ENCODE measurements around the gene C9. TPM values are rescaled to one million over a fixed set of nuclear protein-coding genes. Genes with fewer than 3 reads are reported as not detected.
"Not testable (repeated sequence)": the region's sequence is repeated elsewhere in the genome, so short reads cannot be mapped to it uniquely, and the experiment has no call there.

C9 gene
- not detected for total RNA-seq

- Mint-ChIP-seq H3K4me1 (ENCODE audit: low read depth) (peaks cover 4% of the 10 kb centered on the region), H3K9me3 (no peaks in the 10 kb centered on the region), H3K4me3 (no peak within 1 kb of the TSS), H3K27me3 (ENCODE audit: low read depth) (no peaks in the 10 kb centered on the region), H3K27ac (no peak within 1 kb of the TSS), H3K36me3 (ENCODE audit: low read depth) (no peaks in the 10 kb centered on the region)
- CTCF ChIA-PET = interaction anchor here (2.6 kb wide), 1 partner anchor 12 kb away, joined by 8 read pairs; no protein-coding TSS in a partner anchor
- intact Hi-C loops (cut with micrococcal nuclease) = no loop called here
- DNase-seq = no peak
These were observed at the start of gene C9 for GRCh38 chr5:39364367-39364766. Gene C9 (minus strand): TSS chr5:39364495. CDS start chr5:39364464, 31 bp downstream.

- CTCF ChIA-PET = interaction anchor here (0.6 kb wide), 3 partner anchors 265 to 832 kb away, joined by 3 to 4 read pairs (median 3); no protein-coding TSS in a partner anchor
- intact Hi-C loops (cut with micrococcal nuclease) = no loop called here
- no peaks in the 10 kb centered on the region for H3K36me3 Mint-ChIP-seq (ENCODE audit: low read depth)
- H3K4me3 Mint-ChIP-seq = no peak overlapping the region
- peaks cover 1% of the 10 kb centered on the region for H3K27me3 Mint-ChIP-seq (ENCODE audit: low read depth)
- no peak for DNase-seq
- no peak overlapping the region for H3K27ac Mint-ChIP-seq
- no peaks in the 10 kb centered on the region for H3K4me1 Mint-ChIP-seq (ENCODE audit: low read depth)
- H3K9me3 Mint-ChIP-seq = no peaks in the 10 kb centered on the region
These were observed 49.5 kb upstream of the C9 start for GRCh38 chr5:39413771-39414170.

- Mint-ChIP-seq H3K36me3 (ENCODE audit: low read depth) (no peaks in the 10 kb centered on the region), H3K4me1 (ENCODE audit: low read depth) (no peaks in the 10 kb centered on the region), H3K27me3 (ENCODE audit: low read depth) (peaks cover 1% of the 10 kb centered on the region), H3K9me3 (no peaks in the 10 kb centered on the region), H3K4me3 (no peak overlapping the region), H3K27ac (no peak overlapping the region)
- DNase-seq = no peak
- intact Hi-C loops (cut with micrococcal nuclease) = no loop called here
- CTCF ChIA-PET = interaction anchor here (1.2 kb wide), 1 partner anchor 36 kb away, joined by 3 read pairs; no protein-coding TSS in a partner anchor
These were observed 48.6 kb upstream of the C9 start for GRCh38 chr5:39412721-39413394.

GRCh38 chr5:39411985-39412384 lies 47.7 kb upstream of the C9 start:
- peaks cover 1% of the 10 kb centered on the region for H3K27me3 Mint-ChIP-seq (ENCODE audit: low read depth)
- CTCF ChIA-PET = interaction anchor here (1.2 kb wide), 1 partner anchor 36 kb away, joined by 3 read pairs; no protein-coding TSS in a partner anchor
- intact Hi-C loops (cut with micrococcal nuclease) = no loop called here
- no peaks in the 10 kb centered on the region for H3K9me3 Mint-ChIP-seq
- no peak for DNase-seq
- H3K4me3 Mint-ChIP-seq = no peak overlapping the region
- no peak overlapping the region for H3K27ac Mint-ChIP-seq
- no peaks in the 10 kb centered on the region for H3K36me3 Mint-ChIP-seq (ENCODE audit: low read depth)
- no peaks in the 10 kb centered on the region for H3K4me1 Mint-ChIP-seq (ENCODE audit: low read depth)

GRCh38 chr5:39411061-39411460 lies 46.8 kb upstream of the C9 start:
- Mint-ChIP-seq H3K36me3 (ENCODE audit: low read depth) (no peaks in the 10 kb centered on the region), H3K4me3 (no peak overlapping the region), H3K27me3 (ENCODE audit: low read depth) (peaks cover 1% of the 10 kb centered on the region), H3K4me1 (ENCODE audit: low read depth) (no peaks in the 10 kb centered on the region), H3K9me3 (no peaks in the 10 kb centered on the region), H3K27ac (no peak overlapping the region)
- DNase-seq = no peak
- intact Hi-C loops (cut with micrococcal nuclease) = no loop called here
- CTCF ChIA-PET = interaction anchor here (0.9 kb wide), 1 partner anchor 14 kb away, joined by 3 read pairs; the partner anchor contains the start of gene DAB2

- Mint-ChIP-seq H3K27ac (no peak overlapping the region), H3K27me3 (ENCODE audit: low read depth) (peaks cover 1% of the 10 kb centered on the region), H3K4me3 (no peak overlapping the region), H3K36me3 (ENCODE audit: low read depth) (no peaks in the 10 kb centered on the region), H3K4me1 (ENCODE audit: low read depth) (no peaks in the 10 kb centered on the region), H3K9me3 (no peaks in the 10 kb centered on the region)
- no peak for DNase-seq
- CTCF ChIA-PET = no interaction called here
- intact Hi-C loops (cut with micrococcal nuclease) = no loop called here
These were observed 44.7 kb upstream of the C9 start for GRCh38 chr5:39409033-39409432.

- no peak overlapping the region for H3K4me3 Mint-ChIP-seq
- no peaks in the 10 kb centered on the region for H3K4me1 Mint-ChIP-seq (ENCODE audit: low read depth)
- no peak overlapping the region for H3K27ac Mint-ChIP-seq
- no peaks in the 10 kb centered on the region for H3K9me3 Mint-ChIP-seq
- peaks cover 1% of the 10 kb centered on the region for H3K27me3 Mint-ChIP-seq (ENCODE audit: low read depth)
- no peaks in the 10 kb centered on the region for H3K36me3 Mint-ChIP-seq (ENCODE audit: low read depth)
- CTCF ChIA-PET = interaction anchor here (1.6 kb wide), 1 partner anchor 142 kb away, joined by 5 read pairs; no protein-coding TSS in a partner anchor
- intact Hi-C loops (cut with micrococcal nuclease) = no loop called here
- no peak for DNase-seq
These were observed 41.0 kb upstream of the C9 start for GRCh38 chr5:39405083-39405843.

GRCh38 chr5:39403761-39404160 lies 39.5 kb upstream of the C9 start:
- H3K4me1 Mint-ChIP-seq (ENCODE audit: low read depth); H3K36me3 Mint-ChIP-seq (ENCODE audit: low read depth): not testable (repeated sequence)
- CTCF ChIA-PET = interaction anchor here (0.7 kb wide), 1 partner anchor 65 kb away, joined by 3 read pairs; no protein-coding TSS in a partner anchor

GRCh38 chr5:39402140-39402539 lies 37.8 kb upstream of the C9 start:
- CTCF ChIA-PET; intact Hi-C loops (cut with micrococcal nuclease); H3K4me1 Mint-ChIP-seq (ENCODE audit: low read depth); H3K27me3 Mint-ChIP-seq (ENCODE audit: low read depth); DNase-seq; H3K9me3 Mint-ChIP-seq; H3K36me3 Mint-ChIP-seq (ENCODE audit: low read depth); H3K27ac Mint-ChIP-seq; H3K4me3 Mint-ChIP-seq: not testable (repeated sequence)

More at GRCh38 chr5:39403761-39404160, 39.5 kb upstream of the C9 start:
- H3K27me3 Mint-ChIP-seq (ENCODE audit: low read depth); H3K9me3 Mint-ChIP-seq; DNase-seq; intact Hi-C loops (cut with micrococcal nuclease); H3K27ac Mint-ChIP-seq; H3K4me3 Mint-ChIP-seq: not testable (repeated sequence)

- Mint-ChIP-seq H3K27me3 (ENCODE audit: low read depth) (no peaks in the 10 kb centered on the region), H3K9me3 (no peaks in the 10 kb centered on the region), H3K27ac (no peak overlapping the region), H3K4me1 (ENCODE audit: low read depth) (peaks cover 9% of the 10 kb centered on the region), H3K4me3 (no peak overlapping the region), H3K36me3 (ENCODE audit: low read depth) (no peaks in the 10 kb centered on the region)
- CTCF ChIA-PET = interaction anchor here (0.6 to 2.5 kb wide), 4 partner anchors 25 to 147 kb away, joined by 3 to 12 read pairs (median 5); no protein-coding TSS in a partner anchor
- intact Hi-C loops (cut with micrococcal nuclease) = no loop called here
- no peak for DNase-seq
These were observed 36.7 kb upstream of the C9 start for GRCh38 chr5:39400713-39401578.

GRCh38 chr5:39399135-39400036 lies 35.1 kb upstream of the C9 start:
- no peak for DNase-seq
- Mint-ChIP-seq H3K27me3 (ENCODE audit: low read depth) (no peaks in the 10 kb centered on the region), H3K4me3 (no peak overlapping the region), H3K36me3 (ENCODE audit: low read depth) (no peaks in the 10 kb centered on the region), H3K27ac (peak overlapping the region; percentile 10), H3K4me1 (ENCODE audit: low read depth) (peaks cover 9% of the 10 kb centered on the region), H3K9me3 (no peaks in the 10 kb centered on the region)
- CTCF ChIA-PET = interaction anchor here (0.6 to 3.2 kb wide), 4 partner anchors 23 to 441 kb away, joined by 3 to 12 read pairs (median 11); no protein-coding TSS in a partner anchor
- intact Hi-C loops (cut with micrococcal nuclease) = no loop called here
